ENCODE data around the gene KIF18B. TPM values are rescaled to one million over a fixed set of nuclear protein-coding genes. Genes with fewer than 3 reads are reported as not detected.

KIF18B gene
- total and polyA plus RNA-seq, 2 of the 8 experiments (the other 6 are each of a cell fraction or from before 2014, with no cell fraction given) = 39.0 to 59.4 TPM

DNA sequence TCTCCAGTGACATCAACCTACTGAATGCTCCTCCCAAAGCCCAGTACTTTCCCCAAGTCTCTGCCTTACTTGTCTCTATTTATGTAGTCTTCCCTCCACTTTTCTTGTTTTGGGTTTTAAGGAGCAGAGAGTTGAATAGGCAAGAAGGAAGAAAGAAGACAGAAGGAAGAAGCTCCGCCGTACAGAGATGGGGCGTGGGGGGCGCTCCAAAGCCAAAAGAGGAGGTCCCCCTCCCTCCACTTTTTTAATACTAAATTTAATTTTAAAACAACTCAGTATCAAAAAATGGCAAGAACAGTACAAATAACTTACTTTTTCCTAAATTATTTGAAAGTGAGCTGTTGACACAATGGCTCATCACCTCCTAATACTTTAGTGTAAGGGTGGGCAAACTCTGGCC lies 52.9 kb downstream of the KIF18B start:
- Histone ChIP-seq H3K23ac (ENCODE audit: insufficient read length) (no peak overlapping the region), H3K4me2 (ENCODE audit: insufficient read depth in 1 of 2, low read depth in 2 of 2, low read length in 2 of 2) (no peak overlapping the region), H2BK12ac (ENCODE audit: low read depth, low read length) (no peak overlapping the region), H2BK15ac (ENCODE audit: low read length) (no peak overlapping the region), H3K27ac (ENCODE audit: low read depth, low read length) (no peak overlapping the region), H3K18ac (ENCODE audit: extremely low read depth, low read length) (no peak overlapping the region), H3K23me2 (ENCODE audit: low read depth, low read length) (peaks cover 4% of the 10 kb centered on the region; the same call in 1 of the 2 replicates), H3K79me2 (ENCODE audit: control insufficient read depth in 1 of 2, insufficient read depth in 2 of 2, low read length in 2 of 2) (peaks cover 0 to 58% of the 10 kb centered on the region in 2 experiments; a peak in 3 of 4 replicates), H4K8ac (ENCODE audit: extremely low read depth, insufficient read depth, low read length) (no peak overlapping the region), H2BK120ac (replicated peaks; ENCODE audit: low read depth, low read length) (no peak overlapping the region), H4K20me1 (replicated peaks in 1 of 2; ENCODE audit: control insufficient read depth in 1 of 2, insufficient read depth in 2 of 2, low read length in 2 of 2) (peaks cover 0 to 6% of the 10 kb centered on the region in 2 experiments), H3K36me3 (ENCODE audit: control insufficient read depth in 2 of 4, insufficient read depth in 4 of 4, low read length in 3 of 4) (peaks cover 2 to 28% (median 17%) of the 10 kb centered on the region in 4 experiments), H2AFZ (ENCODE audit: low read length) (no peak overlapping the region), H3K4me1 (replicated peaks in 1 of 4; ENCODE audit: control insufficient read depth in 3 of 4, insufficient read depth in 4 of 4, low read length in 3 of 4) (peaks cover 0 to 3% (median 1%) of the 10 kb centered on the region in 4 experiments; a peak in 1 of 7 replicates), H3K56ac (replicated peaks; ENCODE audit: insufficient read length, low read depth, low read length) (no peak overlapping the region), H2BK5ac (ENCODE audit: low read depth, low read length) (no peak overlapping the region), H2AK5ac (ENCODE audit: low read depth, low read length) (no peak overlapping the region), H3K9me3 (ENCODE audit: insufficient read depth in 2 of 2, low read depth in 1 of 2, low read length in 1 of 2) (no peaks in the 10 kb centered on the region), H3K27me3 (replicated peaks in 1 of 4; ENCODE audit: control insufficient read depth in 3 of 4, extremely low read depth in 1 of 4, insufficient read depth in 3 of 4, low read length in 3 of 4) (no peaks in the 10 kb centered on the region), H4K91ac (replicated peaks; ENCODE audit: insufficient read length, low read length) (no peak overlapping the region), H2BK20ac (ENCODE audit: low read length) (no peak overlapping the region), H3K4ac (replicated peaks; ENCODE audit: insufficient read length, low read depth, low read length) (no peak overlapping the region), H4K5ac (ENCODE audit: insufficient read length, low read depth, low read length) (no peak overlapping the region), H3K9ac (replicated peaks in 1 of 4; ENCODE audit: extremely low read depth in 1 of 4, low read depth in 3 of 4, low read length in 3 of 4) (no peak overlapping the region), H3K4me3 (ENCODE audit: extremely low read depth in 1 of 4, insufficient read depth in 2 of 4, low read depth in 3 of 4, low read length in 4 of 4) (no peak overlapping the region), H3K14ac (ENCODE audit: insufficient read length) (no peak overlapping the region), H3K79me1 (ENCODE audit: low read depth, low read length) (0 out of 2 replicates have a peak, but pooled peaks cover 2% of the 10 kb centered on the region)
- CTCF ChIA-PET (ENCODE audit: partially characterized antibody) = interaction anchor here (0.6 to 2.2 kb wide), 17 partner anchors 9 to 204 kb away, joined by 3 to 9 read pairs (median 4); no protein-coding TSS in a partner anchor
- TF ChIP-seq, protein P1, sequence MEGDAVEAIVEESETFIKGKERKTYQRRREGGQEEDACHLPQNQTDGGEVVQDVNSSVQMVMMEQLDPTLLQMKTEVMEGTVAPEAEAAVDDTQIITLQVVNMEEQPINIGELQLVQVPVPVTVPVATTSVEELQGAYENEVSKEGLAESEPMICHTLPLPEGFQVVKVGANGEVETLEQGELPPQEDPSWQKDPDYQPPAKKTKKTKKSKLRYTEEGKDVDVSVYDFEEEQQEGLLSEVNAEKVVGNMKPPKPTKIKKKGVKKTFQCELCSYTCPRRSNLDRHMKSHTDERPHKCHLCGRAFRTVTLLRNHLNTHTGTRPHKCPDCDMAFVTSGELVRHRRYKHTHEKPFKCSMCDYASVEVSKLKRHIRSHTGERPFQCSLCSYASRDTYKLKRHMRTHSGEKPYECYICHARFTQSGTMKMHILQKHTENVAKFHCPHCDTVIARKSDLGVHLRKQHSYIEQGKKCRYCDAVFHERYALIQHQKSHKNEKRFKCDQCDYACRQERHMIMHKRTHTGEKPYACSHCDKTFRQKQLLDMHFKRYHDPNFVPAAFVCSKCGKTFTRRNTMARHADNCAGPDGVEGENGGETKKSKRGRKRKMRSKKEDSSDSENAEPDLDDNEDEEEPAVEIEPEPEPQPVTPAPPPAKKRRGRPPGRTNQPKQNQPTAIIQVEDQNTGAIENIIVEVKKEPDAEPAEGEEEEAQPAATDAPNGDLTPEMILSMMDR (IDR thresholded peaks at IDR 0.05; ENCODE audit: control extremely low read depth in 1 of 3, insufficient read depth in 1 of 3, low read depth in 1 of 3, low read length in 3 of 3) = peak; percentile 21 to 25 (median 24); a peak in 3 of 4 replicates
- no peak for TF ChIP-seq RFX5 (IDR thresholded peaks at IDR 0.05; ENCODE audit: borderline replicate concordance, low read depth, low read length)
- TF ChIP-seq, protein P2, sequence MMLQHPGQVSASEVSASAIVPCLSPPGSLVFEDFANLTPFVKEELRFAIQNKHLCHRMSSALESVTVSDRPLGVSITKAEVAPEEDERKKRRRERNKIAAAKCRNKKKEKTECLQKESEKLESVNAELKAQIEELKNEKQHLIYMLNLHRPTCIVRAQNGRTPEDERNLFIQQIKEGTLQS (IDR thresholded peaks at IDR 0.05; ENCODE audit: insufficient read depth, low read depth, low read length) = no peak
- no peak for TF ChIP-seq NRF1 (IDR thresholded peaks at IDR 0.05; ENCODE audit: low read depth, low read length)
- TF ChIP-seq RNF2 (IDR thresholded peaks at IDR 0.05; ENCODE audit: borderline replicate concordance, low read depth, low read length, missing control alignments, poor library complexity, severe bottlenecking) = no peak
- DNase-seq (ENCODE audit: low read depth in 1 of 2, low spot score in 2 of 2) (peak in 1 of 2 experiments; percentile 52), FAIRE-seq (no peak)
- POLR2A ChIA-PET (ENCODE audit: partially characterized antibody) = interaction anchor here (0.7 to 1.5 kb wide), 8 partner anchors 9 to 278 kb away, joined by 3 to 4 read pairs (median 4); no protein-coding TSS in a partner anchor
- 98% methylated on average over 4 of the region's 4 CpGs; no CpG with 5 or more reads in 1 of the 2 experiments for WGBS, 2 experiments (ENCODE audit: extremely low coverage in 1 of 2, insufficient coverage in 1 of 2, insufficient read length in 1 of 2, insufficient replicate concordance in 2 of 2, low coverage in 1 of 2, low lambda C conversion rate in 2 of 2, missing lambda C conversion rate in 1 of 2)
